Activated CD4-positive, alpha-beta memory T cell treated with anti-CD3 and anti-CD28 coated beads, Interleukin-2, amount 10 ng/mL, durations not matched to agents 7 days and 5 days (primary cell): ENCODE measurements around the gene ABAT. TPM values are rescaled to one million over a fixed set of nuclear protein-coding genes. Genes with fewer than 3 reads are reported as not detected.

Experiments
- CTCF ChIA-PET: fragments of 350-600 bp; sonication (Branson Sonifier 250); formaldehyde crosslinking; loops from one replicate; lab custom pipeline; 2021; ENCODE audit warnings: antibody characterized with exemption, inconsistent platforms; lab: Charles Lee
- POLR2A ChIA-PET: fragments of 350-600 bp; sonication (Branson Sonifier 250); formaldehyde crosslinking; loops from one replicate; lab custom pipeline; 2021; ENCODE audit warnings: antibody characterized with exemption; lab: Charles Lee
- DNase-seq: peaks from one replicate; pipeline ENCODE4 v3.0.0-alpha.2; 2020
- H3K27ac Mint-ChIP-seq: one replicate; pipeline ENCODE4 v1.8.0; 2021; ENCODE audit warnings: mild to moderate bottlenecking, mixed read lengths
- H3K27me3 Mint-ChIP-seq: one replicate; pipeline ENCODE4 v1.8.0; 2021; ENCODE audit warnings: mixed read lengths
- H3K36me3 Mint-ChIP-seq: one replicate; pipeline ENCODE4 v1.8.0; 2021; ENCODE audit warnings: low read depth, mixed read lengths
- H3K4me1 Mint-ChIP-seq: one replicate; pipeline ENCODE4 v1.8.0; 2021; ENCODE audit warnings: mixed read lengths
- H3K4me3 Mint-ChIP-seq: one replicate; pipeline ENCODE4 v1.8.0; 2021; ENCODE audit warnings: mild to moderate bottlenecking, mixed read lengths
- H3K9me3 Mint-ChIP-seq: one replicate; pipeline ENCODE4 v1.8.0; 2021; ENCODE audit warnings: mixed read lengths
- total RNA-seq, 2 experiments: library from RNA; stranded (reverse); gene quantifications; one replicate each; pipeline ENCODE4 v1.2.3, GENCODE V29; 2021

Gene ABAT
- total RNA-seq, 2 experiments from 2014 or later: 5.5 to 5.9 TPM

GRCh38 chr16:8756755-8757154, 82.3 kb downstream of the ABAT start:
- ChIA-PET CTCF (interaction anchor here (0.6 kb wide), 1 partner anchor 402 kb away, joined by 4 read pairs; no protein-coding TSS in a partner anchor), POLR2A (no interaction called here)
- H3K4me1 Mint-ChIP-seq: no peaks in the 10 kb centered on the region
- H3K9me3 Mint-ChIP-seq: no peaks in the 10 kb centered on the region
- no peak for DNase-seq
- no peaks in the 10 kb centered on the region for H3K36me3 Mint-ChIP-seq
- H3K4me3 Mint-ChIP-seq: no peak overlapping the region
- H3K27me3 Mint-ChIP-seq: no peaks in the 10 kb centered on the region
- no peak overlapping the region for H3K27ac Mint-ChIP-seq

DNA sequence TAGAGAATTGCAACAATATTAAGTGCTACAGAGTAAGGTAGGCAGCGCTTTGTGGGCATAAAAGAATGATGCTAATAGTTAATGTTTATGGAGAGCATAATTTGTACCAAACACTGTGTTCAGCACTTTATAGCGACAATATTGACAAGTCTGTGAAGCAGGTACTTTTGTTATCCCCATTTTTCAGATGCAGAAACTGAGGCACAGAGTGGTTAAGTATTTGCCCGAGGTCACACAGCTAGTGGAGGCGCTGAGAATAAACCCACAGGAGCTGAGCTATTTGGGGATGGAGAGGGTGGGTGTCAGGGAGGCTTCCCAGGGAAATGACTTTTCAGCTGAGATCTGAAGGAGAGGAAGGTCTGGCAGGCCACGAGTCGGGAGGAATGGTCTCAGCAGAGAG, 83.6 kb downstream of the ABAT start:
- no peak for DNase-seq
- Mint-ChIP-seq H3K27ac (no peak overlapping the region), H3K27me3 (no peaks in the 10 kb centered on the region), H3K4me3 (no peak overlapping the region), H3K4me1 (no peaks in the 10 kb centered on the region), H3K9me3 (no peaks in the 10 kb centered on the region), H3K36me3 (no peaks in the 10 kb centered on the region)
- CTCF ChIA-PET: no interaction called here
- POLR2A ChIA-PET: no interaction called here

- ChIA-PET POLR2A (no interaction called here), CTCF (no interaction called here)
- no peaks in the 10 kb centered on the region for H3K9me3 Mint-ChIP-seq
- no peaks in the 10 kb centered on the region for H3K4me1 Mint-ChIP-seq
- no peaks in the 10 kb centered on the region for H3K27me3 Mint-ChIP-seq
- H3K27ac Mint-ChIP-seq: no peak overlapping the region
- no peak for DNase-seq
- no peaks in the 10 kb centered on the region for H3K36me3 Mint-ChIP-seq
- no peak overlapping the region for H3K4me3 Mint-ChIP-seq
Measured at GRCh38 chr16:8760021-8760420, 85.6 kb downstream of the ABAT start.

- no peak for DNase-seq
- Mint-ChIP-seq H3K36me3 (no peaks in the 10 kb centered on the region), H3K4me3 (no peak overlapping the region), H3K27me3 (no peaks in the 10 kb centered on the region), H3K27ac (no peak overlapping the region), H3K9me3 (no peaks in the 10 kb centered on the region), H3K4me1 (no peaks in the 10 kb centered on the region)
- CTCF ChIA-PET: no interaction called here
- POLR2A ChIA-PET: no interaction called here
Measured at GRCh38 chr16:8761078-8761477, 86.7 kb downstream of the ABAT start.

DNA sequence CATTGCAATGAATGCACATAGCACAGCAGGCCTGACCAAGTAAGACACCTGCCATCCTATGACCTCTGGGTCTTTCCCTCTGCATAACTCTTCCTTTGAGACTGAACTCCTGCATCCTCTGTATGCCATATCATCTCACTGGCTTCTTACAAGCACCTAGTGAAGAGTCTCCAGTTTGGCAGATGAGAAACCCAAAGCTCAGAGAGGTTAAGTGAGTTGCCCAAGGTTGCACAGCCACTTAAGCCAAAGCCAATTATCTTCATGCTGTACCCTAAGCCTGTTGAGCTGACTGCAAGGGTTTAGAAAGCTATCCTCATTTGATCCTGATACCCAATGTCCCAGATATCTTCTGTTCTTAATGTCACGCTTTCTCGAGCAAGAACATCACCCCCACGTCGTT, 87.8 kb downstream of the ABAT start:
- no peak overlapping the region for H3K4me3 Mint-ChIP-seq
- no peak for DNase-seq
- no peaks in the 10 kb centered on the region for H3K4me1 Mint-ChIP-seq
- ChIA-PET CTCF (interaction anchor here (0.5 kb wide), 1 partner anchor 581 kb away, joined by 3 read pairs; no protein-coding TSS in a partner anchor), POLR2A (no interaction called here)
- H3K27me3 Mint-ChIP-seq: no peaks in the 10 kb centered on the region
- H3K9me3 Mint-ChIP-seq: no peaks in the 10 kb centered on the region
- H3K36me3 Mint-ChIP-seq: no peaks in the 10 kb centered on the region
- H3K27ac Mint-ChIP-seq: no peak overlapping the region

GRCh38 chr16:8763083-8763482, 88.7 kb downstream of the ABAT start:
- Mint-ChIP-seq H3K27me3 (no peaks in the 10 kb centered on the region), H3K9me3 (no peaks in the 10 kb centered on the region)
- CTCF ChIA-PET: no interaction called here

GRCh38 chr16:8763899-8764298, 89.5 kb downstream of the ABAT start:
- POLR2A ChIA-PET: no interaction called here
- H3K9me3 Mint-ChIP-seq: no peaks in the 10 kb centered on the region
- no peak for DNase-seq
- CTCF ChIA-PET: no interaction called here
- H3K4me3 Mint-ChIP-seq: no peak overlapping the region
- no peaks in the 10 kb centered on the region for H3K4me1 Mint-ChIP-seq
- no peaks in the 10 kb centered on the region for H3K27me3 Mint-ChIP-seq
- H3K27ac Mint-ChIP-seq: no peak overlapping the region
- no peaks in the 10 kb centered on the region for H3K36me3 Mint-ChIP-seq

More at GRCh38 chr16:8763083-8763482, 88.7 kb downstream of the ABAT start:
- POLR2A ChIA-PET: no interaction called here
- no peaks in the 10 kb centered on the region for H3K36me3 Mint-ChIP-seq
- no peak overlapping the region for H3K27ac Mint-ChIP-seq
- no peak overlapping the region for H3K4me3 Mint-ChIP-seq
- no peaks in the 10 kb centered on the region for H3K4me1 Mint-ChIP-seq
- no peak for DNase-seq

DNA sequence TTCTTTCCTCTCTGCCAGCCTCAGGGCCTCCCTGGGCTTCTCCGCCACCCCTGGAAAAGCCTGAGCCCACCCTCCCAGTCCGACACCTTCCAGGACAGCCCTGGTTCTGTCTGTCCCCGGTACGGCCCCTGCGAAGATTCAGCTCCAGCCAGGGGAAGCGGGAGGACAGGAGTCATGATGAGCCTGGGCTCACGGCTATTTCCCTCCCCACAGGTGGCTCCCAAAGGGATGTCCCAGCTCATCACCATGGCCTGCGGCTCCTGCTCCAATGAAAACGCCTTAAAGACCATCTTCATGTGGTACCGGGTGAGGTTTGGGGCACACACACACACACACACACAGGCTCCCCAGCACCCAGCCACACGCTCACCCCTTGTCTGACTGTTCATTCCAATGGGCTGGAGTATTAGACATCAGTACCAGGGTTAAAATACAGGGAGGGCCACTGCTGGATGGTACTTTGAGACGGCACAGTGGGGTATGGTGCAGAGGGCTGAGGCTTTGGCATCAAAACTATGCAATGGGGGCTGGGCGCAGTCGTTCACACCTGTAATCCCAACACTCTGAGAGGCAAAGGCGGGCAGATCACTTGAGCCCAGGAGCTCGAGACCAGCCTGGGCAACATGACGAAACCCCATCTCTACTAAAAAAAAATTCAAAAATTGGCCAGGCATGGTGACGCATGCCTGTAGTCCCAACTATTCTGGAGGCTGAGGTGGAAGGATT, 90.3 kb downstream of the ABAT start:
- H3K4me3 Mint-ChIP-seq: no peak overlapping the region
- ChIA-PET CTCF (interaction anchor here (0.9 kb wide), 1 partner anchor 698 kb away, joined by 3 read pairs; no protein-coding TSS in a partner anchor), POLR2A (no interaction called here)
- no peaks in the 10 kb centered on the region for H3K4me1 Mint-ChIP-seq
- H3K27me3 Mint-ChIP-seq: no peaks in the 10 kb centered on the region
- no peak overlapping the region for H3K27ac Mint-ChIP-seq
- H3K36me3 Mint-ChIP-seq: no peaks in the 10 kb centered on the region
- H3K9me3 Mint-ChIP-seq: no peaks in the 10 kb centered on the region
- no peak for DNase-seq

- H3K9me3 Mint-ChIP-seq: no peaks in the 10 kb centered on the region
- no peak overlapping the region for H3K4me3 Mint-ChIP-seq
- no peaks in the 10 kb centered on the region for H3K36me3 Mint-ChIP-seq
- DNase-seq: no peak
- no peaks in the 10 kb centered on the region for H3K4me1 Mint-ChIP-seq
- ChIA-PET POLR2A (no interaction called here), CTCF (no interaction called here)
- H3K27me3 Mint-ChIP-seq: no peaks in the 10 kb centered on the region
- H3K27ac Mint-ChIP-seq: no peak overlapping the region
Measured at GRCh38 chr16:8767176-8767575, 92.8 kb downstream of the ABAT start.

DNA sequence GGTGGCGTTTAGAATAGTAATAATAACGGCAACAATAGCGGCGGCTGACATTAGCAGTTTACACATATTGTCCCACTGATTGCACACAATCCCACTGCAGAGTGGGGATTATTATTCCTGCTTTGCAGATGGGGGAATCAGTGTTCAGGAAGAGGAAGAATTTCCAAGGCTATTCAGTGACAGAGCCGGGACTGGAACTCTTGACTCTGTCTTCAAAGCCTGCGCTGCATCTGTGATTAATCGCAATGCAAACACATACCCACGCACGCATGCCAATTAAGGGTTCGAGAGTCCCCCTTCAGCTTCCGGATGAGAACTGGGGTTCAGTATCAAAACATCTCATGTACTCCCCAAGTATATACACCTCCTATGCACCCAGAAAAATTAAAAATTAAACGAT, 93.9 kb downstream of the ABAT start:
- H3K27me3 Mint-ChIP-seq: no peaks in the 10 kb centered on the region
- POLR2A ChIA-PET: no interaction called here
- no peak overlapping the region for H3K27ac Mint-ChIP-seq
- no peaks in the 10 kb centered on the region for H3K9me3 Mint-ChIP-seq
- no peaks in the 10 kb centered on the region for H3K36me3 Mint-ChIP-seq
- no peak for DNase-seq
- CTCF ChIA-PET: no interaction called here
- H3K4me1 Mint-ChIP-seq: no peaks in the 10 kb centered on the region
- H3K4me3 Mint-ChIP-seq: no peak overlapping the region

DNA sequence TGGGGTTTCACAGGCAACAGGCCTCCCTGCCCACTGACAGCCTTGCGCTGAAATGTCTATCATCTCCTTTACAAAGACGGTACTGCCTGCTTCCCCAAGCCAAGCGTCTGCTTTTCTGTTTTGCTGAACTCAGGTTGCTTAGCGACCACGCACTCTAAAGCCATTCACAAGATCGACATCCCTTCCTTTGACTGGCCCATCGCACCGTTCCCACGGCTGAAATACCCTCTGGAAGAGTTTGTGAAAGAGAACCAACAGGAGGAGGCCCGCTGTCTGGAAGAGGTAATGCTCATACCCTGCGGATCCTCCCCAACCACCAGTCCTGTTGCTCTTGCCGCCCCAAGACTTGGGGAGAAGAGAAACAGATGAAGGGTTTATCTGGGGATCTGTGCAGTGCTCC, 94.3 kb downstream of the ABAT start:
- POLR2A ChIA-PET: no interaction called here

DNA sequence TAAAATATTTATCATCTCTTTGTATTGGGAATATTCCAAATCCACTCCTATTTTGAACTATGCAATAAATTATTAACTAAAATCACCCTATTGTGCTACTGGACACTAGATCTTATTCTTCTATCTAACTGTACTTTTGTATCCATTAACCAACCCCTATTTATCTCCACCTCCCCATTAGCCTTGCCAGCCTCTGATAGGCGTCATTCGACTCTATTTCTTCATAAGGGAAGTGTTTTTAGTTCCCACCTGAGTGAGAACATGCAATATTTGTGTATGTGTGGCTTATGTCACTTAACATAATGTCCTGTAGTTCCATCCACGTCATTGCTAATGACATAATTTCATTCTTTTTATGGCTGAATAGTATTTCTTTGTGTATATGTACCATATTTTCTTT, 99.1 kb downstream of the ABAT start:
- ChIA-PET CTCF (no interaction called here), POLR2A (no interaction called here)
- no peaks in the 10 kb centered on the region for H3K4me1 Mint-ChIP-seq
- no peaks in the 10 kb centered on the region for H3K27me3 Mint-ChIP-seq
- no peak overlapping the region for H3K4me3 Mint-ChIP-seq
- H3K9me3 Mint-ChIP-seq: no peaks in the 10 kb centered on the region
- H3K36me3 Mint-ChIP-seq: peaks cover 3% of the 10 kb centered on the region
- H3K27ac Mint-ChIP-seq: no peak overlapping the region
- no peak for DNase-seq

More for the DNA sequence above, 94.3 kb downstream of the ABAT start:
- DNase-seq: no peak
- Mint-ChIP-seq H3K27me3 (no peaks in the 10 kb centered on the region), H3K4me1 (no peaks in the 10 kb centered on the region), H3K27ac (no peak overlapping the region), H3K36me3 (no peaks in the 10 kb centered on the region), H3K9me3 (no peaks in the 10 kb centered on the region), H3K4me3 (no peak overlapping the region)
- CTCF ChIA-PET: no interaction called here

- no peak overlapping the region for H3K27ac Mint-ChIP-seq
- H3K4me1 Mint-ChIP-seq: no peaks in the 10 kb centered on the region
- ChIA-PET POLR2A (no interaction called here), CTCF (interaction anchor here (1.4 kb wide), 1 partner anchor 235 kb away, joined by 4 read pairs; no protein-coding TSS in a partner anchor)
- H3K9me3 Mint-ChIP-seq: no peaks in the 10 kb centered on the region
- no peak for DNase-seq
- no peaks in the 10 kb centered on the region for H3K27me3 Mint-ChIP-seq
- peaks cover 3% of the 10 kb centered on the region for H3K36me3 Mint-ChIP-seq
- no peak overlapping the region for H3K4me3 Mint-ChIP-seq
Measured at GRCh38 chr16:8774208-8774607, 99.8 kb downstream of the ABAT start.

- Mint-ChIP-seq H3K27ac (no peak overlapping the region), H3K4me3 (no peak overlapping the region), H3K9me3 (no peaks in the 10 kb centered on the region), H3K4me1 (no peaks in the 10 kb centered on the region), H3K36me3 (peaks cover 3% of the 10 kb centered on the region), H3K27me3 (no peaks in the 10 kb centered on the region)
- DNase-seq: no peak
- ChIA-PET CTCF (interaction anchor here (1.4 kb wide), 1 partner anchor 234 kb away, joined by 4 read pairs; no protein-coding TSS in a partner anchor), POLR2A (no interaction called here)
Measured at GRCh38 chr16:8775359-8775758, 100.9 kb downstream of the ABAT start.
